Neuronal stem cell (in vitro differentiated cells): Measurements from ENCODE around the gene MEX3A.

Source experiments
- DNase-seq: peaks from one replicate; pipeline ENCODE4 v3.0.0-alpha.2; 2013; ENCODE audit warnings: low spot score
- H2AFZ ChIP-seq: one replicate; pipeline ENCODE4 v1.6.1; 2013; ENCODE audit warnings: mild to moderate bottlenecking, low read length, inconsistent platforms
- H2AK5ac ChIP-seq: 2 replicates; pipeline ENCODE4 v1.6.1; 2013; ENCODE audit warnings: low read depth, mild to moderate bottlenecking, inconsistent platforms, low read length, moderate library complexity, mixed read lengths
- H2BK120ac ChIP-seq: 2 replicates; pipeline ENCODE4 v1.6.1; 2013; ENCODE audit warnings: low read depth, mild to moderate bottlenecking, inconsistent platforms, low read length, moderate library complexity, mixed read lengths
- H2BK12ac ChIP-seq: one replicate; pipeline ENCODE4 v1.6.1; 2013; ENCODE audit warnings: low read length, inconsistent platforms
- H2BK15ac ChIP-seq: 2 replicates; pipeline ENCODE4 v1.6.1; 2013; ENCODE audit warnings: mild to moderate bottlenecking, low read length, inconsistent platforms, mixed read lengths
- H2BK5ac ChIP-seq: one replicate; pipeline ENCODE4 v1.6.1; 2013; ENCODE audit warnings: inconsistent platforms, mild to moderate bottlenecking, low read length, moderate library complexity
- H3K14ac ChIP-seq: one replicate; pipeline ENCODE4 v1.6.1; 2013; ENCODE audit warnings: low read length, inconsistent platforms
- H3K18ac ChIP-seq: 2 replicates; pipeline ENCODE4 v1.6.1; 2013; ENCODE audit warnings: low read length, inconsistent platforms
- H3K23ac ChIP-seq: 2 replicates; pipeline ENCODE4 v1.6.1; 2013; ENCODE audit warnings: low read depth, mild to moderate bottlenecking, mixed read lengths, low read length, inconsistent platforms; ENCODE audit not compliant: poor library complexity
- H3K27ac ChIP-seq: replicated peaks from 3 replicates; pipeline ENCODE4 v1.5.1; 2013; ENCODE audit warnings: low read length, inconsistent platforms
- H3K27me3 ChIP-seq, 3 experiments: 2 replicates each; pipeline ENCODE4 v1.6.1; 2013; ENCODE audit warnings: low read length in 3 of 3, mild to moderate bottlenecking in 2 of 3, inconsistent platforms in 1 of 3, low read depth in 1 of 3, mixed read lengths in 1 of 3, moderate library complexity in 1 of 3; ENCODE audit not compliant: control insufficient read depth in 3 of 3, insufficient read depth in 3 of 3
- H3K36me3 ChIP-seq, 2 donors: replicated peaks in 1 of 2; 2 replicates each; pipeline ENCODE4 v1.6.1; 2013; ENCODE audit warnings: low read length in 2 of 2; ENCODE audit not compliant: control insufficient read depth in 2 of 2, insufficient read depth in 2 of 2
- H3K4ac ChIP-seq: 2 replicates; pipeline ENCODE4 v1.6.1; 2013; ENCODE audit warnings: inconsistent platforms, mild to moderate bottlenecking, low read length, moderate library complexity
- H3K4me1 ChIP-seq, 2 donors: 1 replicate in 1 of 2; 2 replicates in 1 of 2; pipeline ENCODE4 v1.6.1; 2013; ENCODE audit warnings: low read length in 2 of 2, low read depth in 1 of 2; ENCODE audit not compliant: control insufficient read depth in 2 of 2, insufficient read depth in 1 of 2
- H3K4me2 ChIP-seq: one replicate; pipeline ENCODE4 v1.6.1; 2013; ENCODE audit warnings: mild to moderate bottlenecking, low read length, inconsistent platforms; ENCODE audit not compliant: insufficient read depth, poor library complexity, severe bottlenecking
- H3K4me3 ChIP-seq, 2 donors: 2 replicates each; pipeline ENCODE4 v1.5.1; 2013; ENCODE audit warnings: low read length in 2 of 2, mild to moderate bottlenecking in 2 of 2, inconsistent platforms in 1 of 2, moderate library complexity in 1 of 2
- H3K79me1 ChIP-seq: one replicate; pipeline ENCODE4 v1.6.1; 2013; ENCODE audit warnings: low read depth, mild to moderate bottlenecking, inconsistent platforms, low read length, moderate library complexity
- H3K9ac ChIP-seq: one replicate; pipeline ENCODE4 v1.6.1; 2013; ENCODE audit warnings: mild to moderate bottlenecking, low read depth, low read length, inconsistent platforms; ENCODE audit not compliant: poor library complexity
- H3K9me3 ChIP-seq, 2 donors: replicated peaks in 1 of 2; 2 replicates each; pipeline versions ENCODE3 to v1.6.1; 2013; ENCODE audit warnings: low read length in 2 of 2, mild to moderate bottlenecking in 2 of 2, inconsistent platforms in 1 of 2, low read depth in 1 of 2, mixed read lengths in 1 of 2, moderate library complexity in 1 of 2; ENCODE audit not compliant: control insufficient read depth in 2 of 2, insufficient read depth in 1 of 2
- H4K8ac ChIP-seq: one replicate; pipeline ENCODE4 v1.6.1; 2013; ENCODE audit warnings: low read depth, mild to moderate bottlenecking, inconsistent platforms, low read length, moderate library complexity
- H4K91ac ChIP-seq: one replicate; pipeline ENCODE4 v1.6.1; 2013; ENCODE audit warnings: low read length, low read depth, mild to moderate bottlenecking, inconsistent platforms; ENCODE audit not compliant: poor library complexity
- WGBS, 2 donors: extraction: QIAGEN DNeasy Blood & Tissue Kit; methylation state at CpG; one replicate each; pipeline ENCODE4 v1.1.7; 2013; ENCODE audit warnings: missing lambda C conversion rate in 2 of 2, mixed read lengths in 1 of 2; ENCODE audit not compliant: insufficient read length in 2 of 2, insufficient replicate concordance in 1 of 2; ENCODE audit errors: extremely low coverage in 2 of 2; 5-methylcytosine and 5-hydroxymethylcytosine counted together

MEX3A gene

GRCh38 chr1:156024801-156025200 lies 57.5 kb downstream of the MEX3A start:
- peaks cover 5% of the 10 kb centered on the region for H3K79me1 ChIP-seq
- WGBS, 2 donors = no CpG with 5 or more reads among the region's 5 CpGs
- no peak overlapping the region for H2BK15ac ChIP-seq
- no peaks in the 10 kb centered on the region for H3K9me3 ChIP-seq
- H3K27me3 ChIP-seq = no peaks in the 10 kb centered on the region
- H3K4me3 ChIP-seq = no peak overlapping the region
- H3K18ac ChIP-seq = no peak overlapping the region
- DNase-seq = no peak
- no peak overlapping the region for H2BK5ac ChIP-seq
- H3K4me1 ChIP-seq = peaks cover 5 to 8% of the 10 kb centered on the region in 2 donors
- no peak overlapping the region for H2BK120ac ChIP-seq
- H2BK12ac ChIP-seq = no peak overlapping the region
- H3K27ac ChIP-seq = no peak overlapping the region
- H3K4me2 ChIP-seq = no peak overlapping the region
- H3K23ac ChIP-seq = no peak overlapping the region
- H3K4ac ChIP-seq = no peak overlapping the region
- no peak overlapping the region for H4K91ac ChIP-seq
- no peak overlapping the region for H2AK5ac ChIP-seq
- no peak overlapping the region for H4K8ac ChIP-seq
- no peak overlapping the region for H2AFZ ChIP-seq
- H3K9ac ChIP-seq = no peak overlapping the region
- peaks cover 2 to 3% of the 10 kb centered on the region in 2 donors for H3K36me3 ChIP-seq
- H3K14ac ChIP-seq = no peak overlapping the region
